GM23338 (cell line): ENCODE measurements around the gene GRIK5. TPM values are rescaled to one million over a fixed set of nuclear protein-coding genes. Genes with fewer than 3 reads are reported as not detected.

Experiments used
- ATAC-seq: fragments of 200-7000 bp; cut with Tn5 transposase; 3 replicates; pipeline ENCODE4 v1.9.1; 2020
- DNase-seq: peaks from one replicate; pipeline ENCODE4 v3.0.0-alpha.2; 2015; ENCODE audit warnings: low spot score
- H2AFZ ChIP-seq: fragments of 200-600 bp; sonication (generic); 2 replicates; pipeline ENCODE4 v1.8.0; 2016; ENCODE audit warnings: antibody characterized with exemption, mild to moderate bottlenecking, moderate library complexity
- H3F3A ChIP-seq: fragments of 200-600 bp; sonication (generic); replicated peaks from 2 replicates; pipeline ENCODE4 v1.8.0; 2017; ENCODE audit warnings: antibody characterized with exemption, mixed run types, low read depth
- H3K27ac ChIP-seq: fragments of 200-600 bp; sonication (generic); 2 replicates; pipeline ENCODE4 v1.6.1; 2016; ENCODE audit warnings: low read depth
- H3K27me3 ChIP-seq: fragments of 200-600 bp; sonication (generic); 2 replicates; pipeline ENCODE4 v1.8.0; 2016; ENCODE audit warnings: mild to moderate bottlenecking, mixed run types, moderate library complexity; ENCODE audit not compliant: insufficient read depth
- H3K36me3 ChIP-seq: fragments of 200-600 bp; sonication (generic); 2 replicates; pipeline ENCODE4 v1.8.0; 2016; ENCODE audit warnings: mild to moderate bottlenecking; ENCODE audit not compliant: insufficient read depth
- H3K4me1 ChIP-seq: fragments of 200-600 bp; sonication (generic); 2 replicates; pipeline ENCODE4 v1.8.0; 2016; ENCODE audit warnings: mild to moderate bottlenecking, moderate library complexity; ENCODE audit not compliant: insufficient read depth
- H3K4me2 ChIP-seq: fragments of 200-600 bp; sonication (generic); 2 replicates; pipeline ENCODE4 v1.7.1; 2017; ENCODE audit warnings: mixed run types
- H3K4me3 ChIP-seq: fragments of 200-600 bp; sonication (generic); 2 replicates; pipeline ENCODE4 v1.6.1; 2016; ENCODE audit warnings: mixed run types
- H3K79me2 ChIP-seq: fragments of 200-600 bp; sonication (generic); replicated peaks from 2 replicates; pipeline ENCODE4 v1.8.0; 2017; ENCODE audit warnings: mild to moderate bottlenecking; ENCODE audit not compliant: insufficient read depth
- H3K9me2 ChIP-seq: fragments of 200-600 bp; sonication (generic); 2 replicates; pipeline ENCODE4 v1.8.0; 2017; ENCODE audit not compliant: insufficient read depth
- H4K20me1 ChIP-seq: fragments of 200-600 bp; sonication (generic); replicated peaks from 2 replicates; pipeline ENCODE4 v1.8.0; 2017; ENCODE audit warnings: mild to moderate bottlenecking; ENCODE audit not compliant: insufficient read depth
- H3K27ac Mint-ChIP-seq: 2 replicates; pipeline ENCODE4 v1.8.0; 2020; ENCODE audit warnings: inconsistent platforms, mild to moderate bottlenecking, moderate library complexity, mixed read lengths
- H3K27me3 Mint-ChIP-seq: 3 replicates; pipeline ENCODE4 v1.8.0; 2022; ENCODE audit warnings: low read depth, mild to moderate bottlenecking, moderate library complexity, mixed read lengths, inconsistent platforms; ENCODE audit not compliant: insufficient read depth, poor library complexity
- H3K36me3 Mint-ChIP-seq: 3 replicates; pipeline ENCODE4 v1.8.0; 2021; ENCODE audit warnings: low read depth, mild to moderate bottlenecking, inconsistent platforms, moderate library complexity, mixed read lengths
- H3K4me1 Mint-ChIP-seq: 3 replicates; pipeline ENCODE4 v1.8.0; 2020; ENCODE audit warnings: mild to moderate bottlenecking, inconsistent platforms, mixed read lengths
- H3K4me3 Mint-ChIP-seq: 3 replicates; pipeline ENCODE4 v1.8.0; 2021; ENCODE audit warnings: moderate library complexity, mild to moderate bottlenecking, inconsistent platforms, mixed read lengths
- H3K9me3 Mint-ChIP-seq: 3 replicates; pipeline ENCODE4 v1.8.0; 2020; ENCODE audit warnings: moderate library complexity, mild to moderate bottlenecking, inconsistent platforms, mixed read lengths
- CREB1 ChIP-seq: fragments of 250-450 bp; sonication (Bioruptor Pico); IDR thresholded peaks from 2 replicates; pipeline ENCODE4 v1.5.0; 2020; ENCODE audit warnings: low read depth, mild to moderate bottlenecking, moderate library complexity
- CTCF ChIP-seq, 2 experiments: fragments of 200-600 bp in 1 of 2; sonication (generic) in 1 of 2; conservative IDR thresholded peaks; 2 replicates each; pipeline versions ENCODE4 v1.5.1 to v1.6.1; 2016 to 2017; ENCODE audit warnings: antibody characterized with exemption in 2 of 2, low read depth in 2 of 2, mild to moderate bottlenecking in 2 of 2, moderate library complexity in 1 of 2
- ETS1 ChIP-seq: IDR thresholded peaks from 2 replicates; pipeline ENCODE4 v1.6.1; 2016; ENCODE audit warnings: antibody characterized with exemption
- EZH2 ChIP-seq: fragments of 200-600 bp; sonication (generic); IDR thresholded peaks from one replicate; pipeline ENCODE4 v1.8.0; 2017; ENCODE audit warnings: antibody characterized with exemption, mild to moderate bottlenecking, low read depth; ENCODE audit not compliant: unreplicated experiment
- EZH2phosphoT487 ChIP-seq: fragments of 200-600 bp; sonication (generic); IDR thresholded peaks from one replicate; pipeline ENCODE4 v1.8.1; 2018; ENCODE audit warnings: antibody characterized with exemption; ENCODE audit not compliant: unreplicated experiment
- JUNB ChIP-seq: IDR thresholded peaks from one replicate; pipeline ENCODE4 v1.6.1; 2016; ENCODE audit warnings: antibody characterized with exemption; ENCODE audit not compliant: unreplicated experiment
- NANOG ChIP-seq: IDR thresholded peaks from 2 replicates; pipeline ENCODE4 v1.6.1; 2016; ENCODE audit warnings: antibody characterized with exemption, borderline replicate concordance
- POLR2AphosphoS5 ChIP-seq: IDR thresholded peaks from 2 replicates; pipeline ENCODE4 v1.6.1; 2016; ENCODE audit warnings: antibody characterized with exemption, low read depth
- REST ChIP-seq: IDR thresholded peaks from one replicate; pipeline ENCODE4 v1.6.1; 2018; ENCODE audit warnings: antibody characterized with exemption; ENCODE audit not compliant: unreplicated experiment
- STAT1 ChIP-seq: IDR thresholded peaks from one replicate; pipeline ENCODE4 v1.6.1; 2016; ENCODE audit warnings: antibody characterized with exemption; ENCODE audit not compliant: unreplicated experiment
- ZNF114 ChIP-seq: fragments of 250-450 bp; sonication (Bioruptor Pico); IDR thresholded peaks from 2 replicates; pipeline ENCODE4 v1.5.0; 2020; ENCODE audit warnings: mild to moderate bottlenecking, moderate library complexity
- ZNF331 ChIP-seq: fragments of 250-450 bp; sonication (Bioruptor Pico); IDR thresholded peaks from 2 replicates; pipeline ENCODE4 v1.5.0; 2020; ENCODE audit warnings: low read depth, mild to moderate bottlenecking, moderate library complexity
- ZNF462 ChIP-seq: fragments of 250-450 bp; sonication (Bioruptor Pico); IDR thresholded peaks from 2 replicates; pipeline ENCODE4 v1.5.0; 2020; ENCODE audit warnings: mild to moderate bottlenecking, moderate library complexity
- polyA plus RNA-seq: library from polyadenylated mRNA; unstranded; fragments of >200 nt; fragmentation: Nextera tagmentation; extraction: Ambion mirVana; gene quantifications from 2 replicates; pipeline ENCODE4 v1.2.1, GENCODE V29; 2016
- total RNA-seq: library from RNA; depleted of rRNA; stranded (reverse); fragments of >200 nt; shearing (Covaris generic); gene quantifications from 2 replicates; pipeline ENCODE4 v1.2.3, GENCODE V29; 2014

GRIK5 gene
- total and polyA plus RNA-seq, 2 experiments from 2014 or later: 5.1 to 42.5 TPM

- H2AFZ ChIP-seq: peak overlapping the region; percentile 23; the same call in 1 of the 2 replicates
- H3K4me2 ChIP-seq: peak overlapping the region; percentile 52
These were observed 38.8 kb upstream of the GRIK5 start for GRCh38 chr19:42108527-42109389.

More at GRCh38 chr19:42108527-42109389, 38.8 kb upstream of the GRIK5 start:
- H3K27ac ChIP-seq: no peak overlapping the region
- H3K36me3 ChIP-seq: no peaks in the 10 kb centered on the region
- Mint-ChIP-seq H3K27me3 (peaks cover 18% of the 10 kb centered on the region), H3K4me3 (no peak overlapping the region; the same call in 2 of the 3 replicates), H3K36me3 (no peaks in the 10 kb centered on the region), H3K27ac (0 out of 2 replicates have a peak overlapping the region, but pooled peaks have one; percentile 21), H3K9me3 (no peaks in the 10 kb centered on the region), H3K4me1 (peaks cover 22% of the 10 kb centered on the region)
- DNase-seq (peak; percentile 96), ATAC-seq (peak; percentile 97)
- no peaks in the 10 kb centered on the region; the same call in 1 of the 2 replicates for H3K27me3 ChIP-seq
- H3K4me3 ChIP-seq: no peak overlapping the region
- TF ChIP-seq CREB1 (CRISPR knock-in tag) (peak; percentile 39; the same call in 1 of the 2 replicates), ZNF114 (CRISPR knock-in tag) (no peak), ZNF462 (CRISPR knock-in tag) (no peak), NANOG (no peak), ETS1 (no peak), EZH2phosphoT487 (no peak), CTCF (conservative IDR thresholded peaks at IDR 0.05; ENCODE audit: low read depth in 2 of 2) (peak; percentile 100), ZNF331 (CRISPR knock-in tag) (no peak), JUNB (no peak), POLR2AphosphoS5 (no peak), EZH2 (no peak), REST (no peak), STAT1 (no peak)
- 0 out of 2 replicates have a peak, but pooled peaks cover 7% of the 10 kb centered on the region for H3F3A ChIP-seq
- H3K4me1 ChIP-seq: peaks cover 7% of the 10 kb centered on the region
- no peaks in the 10 kb centered on the region for H4K20me1 ChIP-seq
- no peaks in the 10 kb centered on the region for H3K79me2 ChIP-seq
- no peaks in the 10 kb centered on the region for H3K9me2 ChIP-seq
